GM19025 (cell line): ENCODE data around the gene PCDHB8.
"Not testable (repeated sequence)": the region's sequence is repeated elsewhere in the genome, so short reads cannot be mapped to it uniquely, and the experiment has no call there.

Source experiments
- ATAC-seq: cut with Tn5 transposase; IDR thresholded peaks from one replicate; pipeline ENCODE4 v1.9.1; 2021; ENCODE audit warnings: mild to moderate bottlenecking, low read depth, moderate library complexity; ENCODE audit not compliant: unreplicated experiment

Gene PCDHB8

GRCh38 chr5:141224844-141225243 lies 47.3 kb downstream of the PCDHB8 start:
- ATAC-seq, result not testable (repeated sequence)

GRCh38 chr5:141225421-141225820 lies 47.8 kb downstream of the PCDHB8 start:
- not testable (repeated sequence) for ATAC-seq
